ENCODE data around the gene ITGA6.
"Not testable (repeated sequence)": the region's sequence is repeated elsewhere in the genome, so short reads cannot be mapped to it uniquely, and the experiment has no call there.

Gene ITGA6

GRCh38 chr2:172510088-172510487 lies 82.7 kb downstream of the ITGA6 start:
- no peak for DNase-seq (ENCODE audit: low spot score in 2 of 2)
- Histone ChIP-seq H3K9me3 (no peaks in the 10 kb centered on the region), H3K4me1 (no peaks in the 10 kb centered on the region), H3K36me3 (replicated peaks) (no peaks in the 10 kb centered on the region), H3K27me3 (ENCODE audit: low read depth) (0 out of 2 replicates have a peak, but pooled peaks cover 1% of the 10 kb centered on the region), H3K4me3 (no peak overlapping the region)
- in situ Hi-C loops (cut with MboI; ENCODE audit: low sequenced_read_pairs), result no loop called here

- H3K4me3 ChIP-seq, result no peak overlapping the region
- no peak for DNase-seq (ENCODE audit: low spot score in 2 of 2)
- H3K4me1 ChIP-seq, result no peaks in the 10 kb centered on the region
- in situ Hi-C loops (cut with MboI; ENCODE audit: low sequenced_read_pairs), result no loop called here
- no peaks in the 10 kb centered on the region for H3K9me3 ChIP-seq
- 0 out of 2 replicates have a peak, but pooled peaks cover 6% of the 10 kb centered on the region for H3K27me3 ChIP-seq (ENCODE audit: low read depth)
- H3K36me3 ChIP-seq (replicated peaks), result no peaks in the 10 kb centered on the region
Observed at GRCh38 chr2:172510548-172510947, 83.2 kb downstream of the ITGA6 start.

GRCh38 chr2:172512810-172513523 lies 85.6 kb downstream of the ITGA6 start:
- H3K4me3 ChIP-seq, result no peak overlapping the region
- in situ Hi-C loops (cut with MboI; ENCODE audit: low sequenced_read_pairs), result no loop called here

GRCh38 chr2:172513524-172513900 lies 86.1 kb downstream of the ITGA6 start:
- in situ Hi-C loops (cut with MboI; ENCODE audit: low sequenced_read_pairs), result no loop called here

More at GRCh38 chr2:172512810-172513523, 85.6 kb downstream of the ITGA6 start:
- Histone ChIP-seq H3K4me1 (no peaks in the 10 kb centered on the region), H3K36me3 (replicated peaks) (no peaks in the 10 kb centered on the region), H3K27me3 (ENCODE audit: low read depth) (peaks cover 7% of the 10 kb centered on the region), H3K9me3 (no peaks in the 10 kb centered on the region)
- no peak for DNase-seq (ENCODE audit: low spot score in 2 of 2)

GRCh38 chr2:172513935-172514586 lies 86.7 kb downstream of the ITGA6 start:
- Histone ChIP-seq H3K9me3 (no peaks in the 10 kb centered on the region), H3K4me3 (no peak overlapping the region)

More at GRCh38 chr2:172513524-172513900, 86.1 kb downstream of the ITGA6 start:
- H3K27me3 ChIP-seq (ENCODE audit: low read depth), result peaks cover 7% of the 10 kb centered on the region
- H3K4me1 ChIP-seq, result no peaks in the 10 kb centered on the region
- no peak overlapping the region for H3K4me3 ChIP-seq
- H3K36me3 ChIP-seq (replicated peaks), result no peaks in the 10 kb centered on the region
- H3K9me3 ChIP-seq, result no peaks in the 10 kb centered on the region
- no peak for DNase-seq (ENCODE audit: low spot score in 2 of 2)

DNA sequence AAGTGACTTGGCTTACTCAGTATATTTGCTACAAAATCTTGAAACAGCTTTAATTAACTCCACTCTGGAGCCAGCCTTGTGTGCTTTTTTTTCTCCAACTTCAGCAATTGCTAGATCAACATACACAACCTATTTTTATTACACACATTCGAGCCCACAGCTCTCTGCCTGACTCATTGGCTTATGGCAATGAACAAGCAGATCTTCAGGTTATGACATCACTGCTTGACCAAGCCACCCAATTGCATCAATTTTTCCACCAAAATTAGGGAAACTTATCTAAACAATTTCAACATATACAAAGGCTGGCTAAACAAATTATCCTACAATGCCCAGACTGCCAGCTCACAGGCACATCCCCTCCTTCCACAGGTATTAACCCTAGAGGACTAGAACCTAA lies 88.9 kb downstream of the ITGA6 start:
- H3K4me1 ChIP-seq, result no peaks in the 10 kb centered on the region
- in situ Hi-C loops (cut with MboI; ENCODE audit: low sequenced_read_pairs), result no loop called here
- no peaks in the 10 kb centered on the region for H3K9me3 ChIP-seq

More at GRCh38 chr2:172513935-172514586, 86.7 kb downstream of the ITGA6 start:
- Histone ChIP-seq H3K27me3 (ENCODE audit: low read depth) (peaks cover 7% of the 10 kb centered on the region), H3K36me3 (replicated peaks) (no peaks in the 10 kb centered on the region), H3K4me1 (no peaks in the 10 kb centered on the region)
- in situ Hi-C loops (cut with MboI; ENCODE audit: low sequenced_read_pairs), result no loop called here
- no peak for DNase-seq (ENCODE audit: low spot score in 2 of 2)

GRCh38 chr2:172518995-172519394 lies 91.6 kb downstream of the ITGA6 start:
- in situ Hi-C loops (cut with MboI; ENCODE audit: low sequenced_read_pairs), result no loop called here
- peaks cover 7% of the 10 kb centered on the region for H3K27me3 ChIP-seq (ENCODE audit: low read depth)
- H3K9me3 ChIP-seq, result no peaks in the 10 kb centered on the region
- H3K4me1 ChIP-seq, result no peaks in the 10 kb centered on the region
- no peak overlapping the region for H3K4me3 ChIP-seq
- DNase-seq (ENCODE audit: low spot score in 2 of 2), result no peak
- no peaks in the 10 kb centered on the region for H3K36me3 ChIP-seq (replicated peaks)

More for the DNA sequence above, 88.9 kb downstream of the ITGA6 start:
- no peak for DNase-seq (ENCODE audit: low spot score in 2 of 2)
- Histone ChIP-seq H3K4me3 (no peak overlapping the region), H3K27me3 (ENCODE audit: low read depth) (peaks cover 7% of the 10 kb centered on the region), H3K36me3 (replicated peaks) (no peaks in the 10 kb centered on the region)

DNA sequence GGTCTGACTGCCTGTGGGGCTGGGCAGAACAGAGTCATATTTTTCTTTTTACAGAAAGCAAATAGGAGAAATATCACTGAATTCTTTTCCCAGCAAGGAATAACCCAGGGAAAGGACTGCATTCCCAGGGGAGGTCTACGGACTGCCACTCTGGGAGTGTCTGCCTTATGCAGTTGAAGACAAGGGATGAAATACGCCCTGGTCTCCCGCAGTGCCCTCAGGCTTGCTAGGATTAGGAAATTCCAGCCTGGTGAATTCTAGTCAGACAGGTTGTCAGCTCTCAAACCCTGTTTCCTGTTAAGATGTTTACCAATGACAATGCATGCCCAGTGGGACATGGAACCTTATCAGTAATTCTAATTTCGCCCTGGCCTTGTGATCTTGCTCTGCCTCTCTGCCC lies 98.2 kb downstream of the ITGA6 start:
- Histone ChIP-seq H3K4me1 (no peaks in the 10 kb centered on the region), H3K9me3 (peaks cover 5% of the 10 kb centered on the region), H3K27me3 (ENCODE audit: low read depth) (no peaks in the 10 kb centered on the region), H3K4me3 (no peak overlapping the region), H3K36me3 (replicated peaks) (no peaks in the 10 kb centered on the region)
- in situ Hi-C loops (cut with MboI; ENCODE audit: low sequenced_read_pairs), result no loop called here
- peak in 1 of 2 experiments; percentile 10 for DNase-seq (ENCODE audit: low spot score in 2 of 2)

- H3K27me3 ChIP-seq (ENCODE audit: low read depth), result no peaks in the 10 kb centered on the region
- no peak overlapping the region for H3K4me3 ChIP-seq
- DNase-seq (ENCODE audit: low spot score in 2 of 2), result no peak
- peaks cover 3% of the 10 kb centered on the region for H3K9me3 ChIP-seq
- no peaks in the 10 kb centered on the region for H3K4me1 ChIP-seq
- in situ Hi-C loops (cut with MboI; ENCODE audit: low sequenced_read_pairs), result no loop called here
- no peaks in the 10 kb centered on the region for H3K36me3 ChIP-seq (replicated peaks)
Observed at GRCh38 chr2:172531309-172531708, 103.9 kb downstream of the ITGA6 start.

DNA sequence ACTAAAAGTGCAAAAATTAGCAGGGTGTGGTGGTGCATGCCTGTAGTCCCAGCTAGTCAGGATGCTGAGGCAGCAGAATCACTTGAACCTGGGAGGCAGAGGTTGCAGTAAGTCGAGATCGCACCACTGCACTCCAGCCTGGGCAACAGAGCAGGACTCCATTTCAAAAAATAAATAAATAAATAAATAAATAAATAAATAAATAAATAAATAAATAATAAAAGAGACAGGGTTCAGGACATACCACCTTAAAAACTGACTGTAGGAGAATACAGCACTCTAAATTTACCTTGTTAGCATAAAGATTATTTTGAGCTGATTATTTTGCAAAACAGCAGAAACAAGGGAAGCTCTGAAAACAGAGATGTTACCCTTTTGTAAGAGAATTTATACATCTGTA lies 105.1 kb downstream of the ITGA6 start:
- H3K4me1 ChIP-seq; H3K4me3 ChIP-seq; H3K9me3 ChIP-seq; H3K36me3 ChIP-seq (replicated peaks); DNase-seq (ENCODE audit: low spot score in 2 of 2); H3K27me3 ChIP-seq (ENCODE audit: low read depth); in situ Hi-C loops (cut with MboI; ENCODE audit: low sequenced_read_pairs): not testable (repeated sequence)

- no peak overlapping the region for H3K4me3 ChIP-seq
- H3K4me1 ChIP-seq, result no peaks in the 10 kb centered on the region
- H3K36me3 ChIP-seq (replicated peaks), result no peaks in the 10 kb centered on the region
- no peaks in the 10 kb centered on the region for H3K27me3 ChIP-seq (ENCODE audit: low read depth)
- no peak for DNase-seq (ENCODE audit: low spot score in 2 of 2)
- no peaks in the 10 kb centered on the region; the same call in 1 of the 2 replicates for H3K9me3 ChIP-seq
- in situ Hi-C loops (cut with MboI; ENCODE audit: low sequenced_read_pairs), result no loop called here
Observed at GRCh38 chr2:172533687-172534086, 106.3 kb downstream of the ITGA6 start.

GRCh38 chr2:172535119-172535518 lies 107.7 kb downstream of the ITGA6 start:
- Histone ChIP-seq H3K9me3 (no peaks in the 10 kb centered on the region; the same call in 1 of the 2 replicates), H3K4me1 (no peaks in the 10 kb centered on the region), H3K4me3 (no peak overlapping the region), H3K27me3 (ENCODE audit: low read depth) (no peaks in the 10 kb centered on the region), H3K36me3 (replicated peaks) (no peaks in the 10 kb centered on the region)
- in situ Hi-C loops (cut with MboI; ENCODE audit: low sequenced_read_pairs), result no loop called here
- no peak for DNase-seq (ENCODE audit: low spot score in 2 of 2)

DNA sequence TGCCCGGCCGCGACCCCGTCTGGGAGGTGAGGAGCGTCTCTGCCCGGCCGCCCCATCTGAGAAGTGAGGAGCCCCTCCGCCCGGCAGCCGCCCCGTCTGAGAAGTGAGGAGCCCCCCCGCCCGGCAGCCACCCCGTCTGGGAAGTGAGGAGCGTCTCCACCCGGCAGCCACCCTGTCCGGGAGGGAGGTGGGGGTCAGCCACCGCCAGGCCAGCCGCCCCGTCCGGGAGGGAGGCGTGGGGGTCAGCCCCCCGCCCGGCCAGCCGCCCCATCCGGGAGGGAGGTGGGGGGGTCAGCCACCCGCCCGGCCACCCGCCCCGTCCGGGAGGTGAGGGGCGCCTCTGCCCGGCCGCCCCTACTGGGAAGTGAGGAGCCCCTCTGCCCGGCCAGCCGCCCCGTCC lies 110.5 kb downstream of the ITGA6 start:
- in situ Hi-C loops (cut with MboI; ENCODE audit: low sequenced_read_pairs); H3K4me1 ChIP-seq; H3K36me3 ChIP-seq (replicated peaks); DNase-seq (ENCODE audit: low spot score in 2 of 2); H3K4me3 ChIP-seq; H3K9me3 ChIP-seq; H3K27me3 ChIP-seq (ENCODE audit: low read depth): not testable (repeated sequence)

DNA sequence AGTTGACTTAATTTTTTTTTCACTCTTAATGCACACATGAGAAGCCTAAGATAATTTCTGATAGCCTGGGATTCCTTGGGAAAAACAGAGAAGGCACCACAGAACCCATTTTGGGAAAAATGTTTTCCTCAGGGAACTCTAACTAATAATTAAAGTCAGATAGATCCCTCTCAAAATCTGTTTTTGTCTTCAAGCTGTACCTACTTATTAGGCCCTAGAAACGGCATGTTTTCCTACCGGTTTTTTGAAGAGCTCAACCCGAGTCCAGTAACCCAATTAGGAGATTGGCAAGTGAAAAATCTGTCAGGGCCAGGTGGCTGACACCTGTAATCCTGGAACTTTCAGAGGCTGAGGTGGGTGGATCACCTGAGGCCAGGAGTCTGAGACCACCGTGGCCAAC lies 112.4 kb downstream of the ITGA6 start:
- DNase-seq (ENCODE audit: low spot score in 2 of 2), result no peak
- Histone ChIP-seq H3K36me3 (replicated peaks) (no peaks in the 10 kb centered on the region), H3K27me3 (ENCODE audit: low read depth) (no peaks in the 10 kb centered on the region), H3K9me3 (no peaks in the 10 kb centered on the region; the same call in 1 of the 2 replicates), H3K4me3 (no peak overlapping the region), H3K4me1 (no peaks in the 10 kb centered on the region; the same call in none of the 2 replicates)
- in situ Hi-C loops (cut with MboI; ENCODE audit: low sequenced_read_pairs), result no loop called here
